WTC11 (cell line): Measurements from ENCODE around the gene VAMP4. TPM values are rescaled to one million over a fixed set of nuclear protein-coding genes. Genes with fewer than 3 reads are reported as not detected.
A peak's percentile ranks its signal among the peaks of the same experiment; 100 is the strongest.

ENCODE experiments used
- ATAC-seq: fragments of 200-7000 bp; cut with Tn5 transposase; 2 replicates; pipeline ENCODE4 v1.10.0; 2021; ENCODE audit warnings: mild to moderate bottlenecking, moderate library complexity
- CTCF ChIA-PET: fragments of 300-600 bp; sonication (Branson Sonifier 250); formaldehyde crosslinking; loops from one replicate; lab custom pipeline; 2021; ENCODE audit warnings: antibody characterized with exemption; lab: Charles Lee
- POLR2A ChIA-PET: fragments of 350-600 bp; sonication (Branson Sonifier 250); formaldehyde crosslinking; loops from one replicate; lab custom pipeline; 2021; ENCODE audit warnings: antibody characterized with exemption; lab: Charles Lee
- DNase-seq: peaks from one replicate; pipeline ENCODE4 v3.0.0; 2021; ENCODE audit warnings: low spot score
- H3K27ac Mint-ChIP-seq: 2 replicates; pipeline ENCODE4 v1.8.0; 2021; ENCODE audit warnings: mixed read lengths
- H3K27me3 Mint-ChIP-seq: 2 replicates; pipeline ENCODE4 v1.8.0; 2021; ENCODE audit warnings: low read depth, mild to moderate bottlenecking, moderate library complexity, mixed read lengths
- H3K36me3 Mint-ChIP-seq: 2 replicates; pipeline ENCODE4 v1.8.0; 2021; ENCODE audit warnings: mixed read lengths
- H3K4me1 Mint-ChIP-seq: 2 replicates; pipeline ENCODE4 v1.8.0; 2022; ENCODE audit warnings: mixed read lengths
- H3K4me3 Mint-ChIP-seq: 2 replicates; pipeline ENCODE4 v1.8.0; 2021; ENCODE audit warnings: mild to moderate bottlenecking, moderate library complexity, mixed read lengths
- H3K9me3 Mint-ChIP-seq: 2 replicates; pipeline ENCODE4 v1.8.0; 2021; ENCODE audit warnings: mixed read lengths
- ATF3 ChIP-seq: sonication (generic); formaldehyde crosslinking; conservative IDR thresholded peaks from 2 replicates; pipeline ENCODE4 v1.8.1; 2022; ENCODE audit warnings: mild to moderate bottlenecking, missing genetic modification reagents
- ATF6 ChIP-seq: sonication (generic); formaldehyde crosslinking; IDR thresholded peaks from 2 replicates; pipeline ENCODE4 v1.8.1; 2023; ENCODE audit warnings: mild to moderate bottlenecking, missing genetic modification reagents
- CREM ChIP-seq: sonication (generic); formaldehyde crosslinking; IDR thresholded peaks from 2 replicates; pipeline ENCODE4 v1.8.1; 2022; ENCODE audit warnings: mild to moderate bottlenecking, missing genetic modification reagents, moderate library complexity
- E2F4 ChIP-seq: sonication (generic); formaldehyde crosslinking; IDR thresholded peaks from 2 replicates; pipeline ENCODE4 v1.8.1; 2022; ENCODE audit warnings: low read depth, mild to moderate bottlenecking, moderate library complexity, missing genetic modification reagents, borderline replicate concordance
- FOXK1 ChIP-seq: sonication (generic); formaldehyde crosslinking; IDR thresholded peaks from 2 replicates; pipeline ENCODE4 v1.8.0; 2022; ENCODE audit warnings: mild to moderate bottlenecking, moderate library complexity, missing genetic modification reagents
- FOXP1 ChIP-seq: sonication (generic); formaldehyde crosslinking; IDR thresholded peaks from 2 replicates; pipeline ENCODE4 v1.8.0; 2022; ENCODE audit warnings: missing genetic modification reagents, mild to moderate bottlenecking, moderate library complexity, borderline replicate concordance
- GABPB1 ChIP-seq: sonication (generic); formaldehyde crosslinking; IDR thresholded peaks from 2 replicates; pipeline ENCODE4 v1.8.1; 2023; ENCODE audit warnings: mild to moderate bottlenecking, missing genetic modification reagents
- HMGXB4 ChIP-seq: sonication (generic); formaldehyde crosslinking; IDR thresholded peaks from 2 replicates; pipeline ENCODE4 v1.8.1; 2023; ENCODE audit warnings: mild to moderate bottlenecking, moderate library complexity, missing genetic modification reagents
- JAZF1 ChIP-seq: fragments of 250-450 bp; sonication (Bioruptor Pico); IDR thresholded peaks from 2 replicates; pipeline ENCODE4 v1.9.0; 2021; ENCODE audit warnings: moderate library complexity, mild to moderate bottlenecking, inconsistent platforms
- MAX ChIP-seq: sonication (generic); formaldehyde crosslinking; IDR thresholded peaks from 2 replicates; pipeline ENCODE4 v1.8.0; 2022; ENCODE audit warnings: mild to moderate bottlenecking, missing genetic modification reagents
- MYBL2 ChIP-seq: sonication (generic); formaldehyde crosslinking; IDR thresholded peaks from 2 replicates; pipeline ENCODE4 v1.8.1; 2023; ENCODE audit warnings: mild to moderate bottlenecking, moderate library complexity, missing genetic modification reagents
- NFYB ChIP-seq: sonication (generic); formaldehyde crosslinking; conservative IDR thresholded peaks from 2 replicates; pipeline ENCODE4 v1.8.0; 2022; ENCODE audit warnings: low read depth, missing genetic modification reagents
- SMAD4 ChIP-seq: sonication (generic); formaldehyde crosslinking; IDR thresholded peaks from 2 replicates; pipeline ENCODE4 v1.8.0; 2022; ENCODE audit warnings: mild to moderate bottlenecking, missing genetic modification reagents
- SOX15 ChIP-seq: fragments of 250-450 bp; sonication (Bioruptor Pico); IDR thresholded peaks from 2 replicates; pipeline ENCODE4 v1.9.0; 2021; ENCODE audit warnings: mild to moderate bottlenecking
- SP1 ChIP-seq: sonication (generic); formaldehyde crosslinking; conservative IDR thresholded peaks from 2 replicates; pipeline ENCODE4 v1.8.1; 2022; ENCODE audit warnings: missing genetic modification reagents
- ZNF121 ChIP-seq: sonication (generic); formaldehyde crosslinking; IDR thresholded peaks from 2 replicates; pipeline ENCODE4 v1.8.0; 2023; ENCODE audit warnings: missing genetic modification reagents
- ZNF423 ChIP-seq: fragments of 250-450 bp; sonication (Bioruptor Pico); IDR thresholded peaks from 2 replicates; pipeline ENCODE4 v2.1.2; 2022; ENCODE audit warnings: mild to moderate bottlenecking, moderate library complexity
- total RNA-seq: library from RNA; stranded (reverse); gene quantifications from 3 replicates; pipeline ENCODE4 v1.2.3, GENCODE V29; 2021
- TF ChIP-seq, protein P1 (sequence below): sonication (generic); formaldehyde crosslinking; IDR thresholded peaks from 2 replicates; pipeline ENCODE4 v1.8.0; 2022; ENCODE audit warnings: mild to moderate bottlenecking, missing genetic modification reagents
- TF ChIP-seq, protein P2 (sequence below): sonication (generic); formaldehyde crosslinking; IDR thresholded peaks from 2 replicates; pipeline ENCODE4 v1.8.1; 2022; ENCODE audit warnings: mild to moderate bottlenecking, moderate library complexity, missing genetic modification reagents
- TF ChIP-seq, protein P3 (sequence below): sonication (generic); formaldehyde crosslinking; IDR thresholded peaks from 2 replicates; pipeline ENCODE4 v1.8.0; 2022; ENCODE audit warnings: mild to moderate bottlenecking, missing genetic modification reagents

The VAMP4 gene
- total RNA-seq, 1 experiment from 2014 or later, result 11.4 TPM

GRCh38 chr1:171783816-171784530, 42.1 kb upstream of the VAMP4 start:
- Mint-ChIP-seq H3K9me3 (no peaks in the 10 kb centered on the region), H3K36me3 (peaks cover 54% of the 10 kb centered on the region), H3K4me3 (peak overlapping the region; percentile 94), H3K4me1 (peaks cover 12% of the 10 kb centered on the region), H3K27me3 (no peaks in the 10 kb centered on the region), H3K27ac (no peak overlapping the region)
- CTCF ChIA-PET, result interaction anchor here (1.3 kb wide), 1 partner anchor 17 kb away, joined by 7 read pairs; no protein-coding TSS in a partner anchor
- POLR2A ChIA-PET, result no interaction called here
- no peak for ATAC-seq
- no peak for DNase-seq
- TF ChIP-seq ATF3 (CRISPR knock-in tag), result no peak
- TF ChIP-seq ZNF423, result no peak
- TF ChIP-seq SMAD4, result no peak
- no peak for TF ChIP-seq FOXP1 (CRISPR knock-in tag)
- TF ChIP-seq SOX15 (CRISPR knock-in tag), result no peak
- no peak for TF ChIP-seq SP1 (CRISPR knock-in tag)
- TF ChIP-seq JAZF1 (CRISPR knock-in tag), result no peak
- no peak for TF ChIP-seq E2F4 (CRISPR knock-in tag)

DNA sequence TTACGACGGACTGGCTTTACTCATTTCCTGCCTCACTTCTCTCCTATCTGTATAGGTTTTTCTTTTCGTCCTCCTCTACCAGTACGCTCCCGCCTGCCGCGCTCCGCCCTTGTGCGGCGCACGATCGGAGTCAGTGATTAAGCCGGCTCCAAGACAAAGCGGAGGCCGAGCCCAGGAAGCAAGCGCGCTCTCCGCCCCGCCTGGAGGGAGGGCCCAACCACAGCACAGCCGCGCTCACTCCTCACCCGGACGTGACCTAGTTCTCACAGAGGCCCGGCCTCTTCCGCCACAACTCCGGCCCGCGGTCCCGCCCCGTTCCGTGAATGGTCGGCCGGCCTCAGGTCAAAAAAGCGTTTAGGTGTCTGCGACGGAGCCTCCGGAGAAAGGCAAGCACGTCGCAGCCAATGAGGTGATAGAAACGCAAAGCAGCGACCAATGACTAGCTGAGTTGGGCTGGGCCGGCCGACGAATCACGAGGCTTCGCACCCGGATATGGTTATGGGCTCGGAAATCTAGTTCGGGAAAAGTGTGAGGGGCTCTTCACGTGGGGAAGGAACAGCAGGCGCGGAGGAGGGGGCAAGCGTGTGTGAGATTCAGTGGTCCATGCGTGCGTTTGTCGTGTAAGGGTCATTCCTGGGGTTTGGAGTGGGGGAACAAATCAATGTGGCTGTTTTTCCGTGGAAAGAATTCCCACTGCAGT, 39.5 kb upstream of the VAMP4 start, which contains the start of gene METTL13:
Gene METTL13 (plus strand): TSS at position 485 of the 700 bp plus-strand sequence. CDS start 308 bp downstream, outside the sequence.
- peak within 1 kb of the TSS; percentile 94 for H3K4me3 Mint-ChIP-seq
- H3K36me3 Mint-ChIP-seq, result peaks cover 30% of the 10 kb centered on the region
- peak; percentile 98 for ATAC-seq
- no peaks in the 10 kb centered on the region for H3K27me3 Mint-ChIP-seq
- H3K4me1 Mint-ChIP-seq, result peaks cover 12% of the 10 kb centered on the region
- DNase-seq, result peak; percentile 98
- CTCF ChIA-PET, result interaction anchor here (0.7 to 6.5 kb wide), 9 partner anchors 19 to 621 kb away, joined by 3 to 50 read pairs (median 4); no protein-coding TSS in a partner anchor
- POLR2A ChIA-PET, result interaction anchor here (0.6 to 2.0 kb wide), 6 partner anchors 15 to 138 kb away, joined by 3 to 12 read pairs (median 4); partner anchors contain the start of gene VAMP4
- H3K9me3 Mint-ChIP-seq, result no peaks in the 10 kb centered on the region
- peak within 1 kb of the TSS; percentile 98 for H3K27ac Mint-ChIP-seq
- peak; percentile 80 for TF ChIP-seq MYBL2 (CRISPR knock-in tag)
- TF ChIP-seq, protein P1, sequence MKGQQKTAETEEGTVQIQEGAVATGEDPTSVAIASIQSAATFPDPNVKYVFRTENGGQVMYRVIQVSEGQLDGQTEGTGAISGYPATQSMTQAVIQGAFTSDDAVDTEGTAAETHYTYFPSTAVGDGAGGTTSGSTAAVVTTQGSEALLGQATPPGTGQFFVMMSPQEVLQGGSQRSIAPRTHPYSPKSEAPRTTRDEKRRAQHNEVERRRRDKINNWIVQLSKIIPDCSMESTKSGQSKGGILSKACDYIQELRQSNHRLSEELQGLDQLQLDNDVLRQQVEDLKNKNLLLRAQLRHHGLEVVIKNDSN (CRISPR knock-in tag), result no peak
- TF ChIP-seq ATF6, result no peak
- TF ChIP-seq NFYB (CRISPR knock-in tag), result peak; percentile 90
- TF ChIP-seq CREM (CRISPR knock-in tag), result peak; percentile 94
- TF ChIP-seq HMGXB4 (CRISPR knock-in tag), result 0 out of 2 replicates have a peak, but pooled peaks have one; percentile 48
- peak; percentile 96 for TF ChIP-seq SP1 (CRISPR knock-in tag)
- TF ChIP-seq, protein P2, sequence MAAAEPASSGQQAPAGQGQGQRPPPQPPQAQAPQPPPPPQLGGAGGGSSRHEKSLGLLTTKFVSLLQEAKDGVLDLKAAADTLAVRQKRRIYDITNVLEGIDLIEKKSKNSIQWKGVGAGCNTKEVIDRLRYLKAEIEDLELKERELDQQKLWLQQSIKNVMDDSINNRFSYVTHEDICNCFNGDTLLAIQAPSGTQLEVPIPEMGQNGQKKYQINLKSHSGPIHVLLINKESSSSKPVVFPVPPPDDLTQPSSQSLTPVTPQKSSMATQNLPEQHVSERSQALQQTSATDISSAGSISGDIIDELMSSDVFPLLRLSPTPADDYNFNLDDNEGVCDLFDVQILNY (CRISPR knock-in tag), result peak; percentile 47; the same call in 1 of the 2 replicates
- TF ChIP-seq MAX (CRISPR knock-in tag), result peak; percentile 84
- TF ChIP-seq, protein P3, sequence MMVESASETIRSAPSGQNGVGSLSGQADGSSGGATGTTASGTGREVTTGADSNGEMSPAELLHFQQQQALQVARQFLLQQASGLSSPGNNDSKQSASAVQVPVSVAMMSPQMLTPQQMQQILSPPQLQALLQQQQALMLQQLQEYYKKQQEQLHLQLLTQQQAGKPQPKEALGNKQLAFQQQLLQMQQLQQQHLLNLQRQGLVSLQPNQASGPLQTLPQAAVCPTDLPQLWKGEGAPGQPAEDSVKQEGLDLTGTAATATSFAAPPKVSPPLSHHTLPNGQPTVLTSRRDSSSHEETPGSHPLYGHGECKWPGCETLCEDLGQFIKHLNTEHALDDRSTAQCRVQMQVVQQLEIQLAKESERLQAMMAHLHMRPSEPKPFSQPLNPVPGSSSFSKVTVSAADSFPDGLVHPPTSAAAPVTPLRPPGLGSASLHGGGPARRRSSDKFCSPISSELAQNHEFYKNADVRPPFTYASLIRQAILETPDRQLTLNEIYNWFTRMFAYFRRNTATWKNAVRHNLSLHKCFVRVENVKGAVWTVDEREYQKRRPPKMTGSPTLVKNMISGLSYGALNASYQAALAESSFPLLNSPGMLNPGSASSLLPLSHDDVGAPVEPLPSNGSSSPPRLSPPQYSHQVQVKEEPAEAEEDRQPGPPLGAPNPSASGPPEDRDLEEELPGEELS (CRISPR knock-in tag), result peak; percentile 60; the same call in 1 of the 2 replicates
- TF ChIP-seq ZNF121 (CRISPR knock-in tag), result no peak
- TF ChIP-seq GABPB1 (CRISPR knock-in tag), result peak; percentile 25; the same call in 1 of the 2 replicates
- peak; percentile 88; the same call in 1 of the 2 replicates for TF ChIP-seq FOXK1
